ENCODE measurements around the gene NT5DC4. TPM values are rescaled to one million over a fixed set of nuclear protein-coding genes. Genes with fewer than 3 reads are reported as not detected.

NT5DC4 gene
- total and polyA plus RNA-seq, 2 experiments from 2014 or later: 0.79 to 2.7 TPM

- Histone ChIP-seq H2AFZ (peak within 1 kb of the TSS; percentile 46), H3K4me1 (ENCODE audit: insufficient read depth) (no peaks in the 10 kb centered on the region), H3K9me3 (ENCODE audit: low read depth) (no peaks in the 10 kb centered on the region), H3K27ac (peak within 1 kb of the TSS; percentile 39), H3K27me3 (no peaks in the 10 kb centered on the region), H3K4me2 (peak within 1 kb of the TSS; percentile 65), H3K36me3 (replicated peaks; ENCODE audit: insufficient read depth, low read depth) (no peaks in the 10 kb centered on the region), H4K20me1 (ENCODE audit: insufficient read depth, poor library complexity, severe bottlenecking) (no peaks in the 10 kb centered on the region), H3K4me3 (peak within 1 kb of the TSS; percentile 2), H3K9me2 (replicated peaks; ENCODE audit: insufficient read depth) (no peaks in the 10 kb centered on the region), H3K79me2 (no peaks in the 10 kb centered on the region)
- no peak for TF ChIP-seq EZH2phosphoT487 (IDR thresholded peaks at IDR 0.05; ENCODE audit: low read depth, severe bottlenecking, unreplicated experiment)
- peak; percentile 71 for DNase-seq (ENCODE audit: low spot score)
- 30% methylated on average over 13 of the region's 13 CpGs for WGBS (ENCODE audit: low lambda C conversion rate, missing lambda C conversion rate)
These were observed 63.7 kb downstream of the NT5DC4 start, which contains the start of gene IL1A for GRCh38 chr2:112784199-112785189. IL1A (minus strand) TSS chr2:112784493; CDS start chr2:112783770, 723 bp downstream.

GRCh38 chr2:112787294-112787693 lies 66.5 kb downstream of the NT5DC4 start:
- TF ChIP-seq EZH2phosphoT487 (IDR thresholded peaks at IDR 0.05; ENCODE audit: low read depth, severe bottlenecking, unreplicated experiment): no peak
- TF ChIP-seq CTCF (IDR thresholded peaks at IDR 0.05; ENCODE audit: poor library complexity): no peak
- TF ChIP-seq EZH2 (IDR thresholded peaks at IDR 0.05; ENCODE audit: borderline replicate concordance): no peak

GRCh38 chr2:112787729-112788393 lies 67.0 kb downstream of the NT5DC4 start:
- TF ChIP-seq EZH2 (IDR thresholded peaks at IDR 0.05; ENCODE audit: borderline replicate concordance) (no peak), CTCF (IDR thresholded peaks at IDR 0.05; ENCODE audit: poor library complexity) (no peak), EZH2phosphoT487 (IDR thresholded peaks at IDR 0.05; ENCODE audit: low read depth, severe bottlenecking, unreplicated experiment) (no peak)
- no peaks in the 10 kb centered on the region for H4K20me1 ChIP-seq (ENCODE audit: insufficient read depth, poor library complexity, severe bottlenecking)
- DNase-seq (ENCODE audit: low spot score): no peak
- 91% methylated on average over 4 of the region's 4 CpGs for WGBS (ENCODE audit: low lambda C conversion rate, missing lambda C conversion rate)
- H3K4me2 ChIP-seq: no peak overlapping the region
- no peaks in the 10 kb centered on the region for H3K9me3 ChIP-seq (ENCODE audit: low read depth)
- H2AFZ ChIP-seq: no peak overlapping the region
- no peak overlapping the region for H3K4me3 ChIP-seq
- no peak overlapping the region for H3K27ac ChIP-seq
- H3K79me2 ChIP-seq: no peaks in the 10 kb centered on the region
- H3K9me2 ChIP-seq (replicated peaks; ENCODE audit: insufficient read depth): no peaks in the 10 kb centered on the region
- no peaks in the 10 kb centered on the region for H3K36me3 ChIP-seq (replicated peaks; ENCODE audit: insufficient read depth, low read depth)
- no peaks in the 10 kb centered on the region for H3K27me3 ChIP-seq
- H3K4me1 ChIP-seq (ENCODE audit: insufficient read depth): no peaks in the 10 kb centered on the region

More at GRCh38 chr2:112787294-112787693, 66.5 kb downstream of the NT5DC4 start:
- Histone ChIP-seq H3K4me3 (no peak overlapping the region), H3K4me1 (ENCODE audit: insufficient read depth) (no peaks in the 10 kb centered on the region), H3K36me3 (replicated peaks; ENCODE audit: insufficient read depth, low read depth) (no peaks in the 10 kb centered on the region), H2AFZ (no peak overlapping the region), H3K27ac (no peak overlapping the region), H4K20me1 (ENCODE audit: insufficient read depth, poor library complexity, severe bottlenecking) (no peaks in the 10 kb centered on the region), H3K79me2 (no peaks in the 10 kb centered on the region), H3K27me3 (no peaks in the 10 kb centered on the region), H3K4me2 (no peak overlapping the region), H3K9me2 (replicated peaks; ENCODE audit: insufficient read depth) (no peaks in the 10 kb centered on the region), H3K9me3 (ENCODE audit: low read depth) (no peaks in the 10 kb centered on the region)
- no peak for DNase-seq (ENCODE audit: low spot score)
- 93% methylated on average over 3 of the region's 3 CpGs for WGBS (ENCODE audit: low lambda C conversion rate, missing lambda C conversion rate)
